K562 (cell line): ENCODE results near the gene UNC80. TPM values are rescaled to one million over a fixed set of nuclear protein-coding genes. Genes with fewer than 3 reads are reported as not detected.

Source experiments
- ATAC-seq: fragments of 200-7000 bp; cut with Tn5 transposase; 3 replicates; pipeline ENCODE4 v1.9.1; 2020; ENCODE audit warnings: moderate library complexity
- BruUV-seq: library from RNA; stranded (reverse); fragments of 400-500 nt; replicated peaks from 2 replicates; lab custom pipeline; 2021; lab: Mats Ljungman, UMichigan
- CTCF ChIA-PET: fragments of 300-600 bp; formaldehyde crosslinking; extraction: SDS; loops from one replicate; lab custom pipeline; 2021; ENCODE audit warnings: low intra/inter-chr PET ratio; lab: Yijun Ruan, JAX
- POLR2A ChIA-PET: fragments of 300-600, 350-650 bp; sonication (Branson Sonifier 250); formaldehyde crosslinking; extraction: SDS; loops from one replicate; lab custom pipeline; 2021; ENCODE audit warnings: antibody characterized with exemption, inconsistent platforms; lab: Yijun Ruan, JAX
- DNase-seq, 4 experiments: peaks; one replicate each; pipeline versions ENCODE4 v3.0.0 to v3.0.0-alpha.2; 2011 to 2018; ENCODE audit warnings: low spot score in 3 of 4, mixed read lengths in 3 of 4; ENCODE audit errors: extremely low read depth in 1 of 4
- FAIRE-seq: peaks from 2 replicates; lab custom pipeline; 2011; peaks lifted over from hg19 to GRCh38; lab: Jason Lieb, UNC
- H2AFZ ChIP-seq: 2 replicates; pipeline ENCODE4 v1.6.0; 2011; ENCODE audit warnings: low read depth, low read length, control low read depth, inconsistent platforms
- H3K27ac ChIP-seq: fragments of 200-600 bp; 3 replicates; pipeline ENCODE4 v1.8.0; 2011; ENCODE audit warnings: low read depth, mild to moderate bottlenecking, control low read depth, inconsistent platforms, low read length, moderate library complexity, mixed read lengths; ENCODE audit errors: extremely low read depth
- H3K27me3 ChIP-seq, 2 experiments: fragments of 300-600 bp in 1 of 2; 2 replicates in 1 of 2; 3 replicates in 1 of 2; pipeline versions ENCODE4 v1.6.0 to v1.8.0; 2011; ENCODE audit warnings: inconsistent platforms in 2 of 2, low read length in 2 of 2, mild to moderate bottlenecking in 1 of 2, mixed read lengths in 1 of 2, moderate library complexity in 1 of 2; ENCODE audit not compliant: control insufficient read depth in 2 of 2, insufficient read depth in 2 of 2
- H3K36me3 ChIP-seq: fragments of 300-600 bp; 3 replicates; pipeline ENCODE4 v1.8.0; 2011; ENCODE audit warnings: mild to moderate bottlenecking, low read length, inconsistent platforms; ENCODE audit not compliant: control insufficient read depth, insufficient read depth
- H3K4me1 ChIP-seq, 2 experiments: fragments of 200-600 bp in 1 of 2; replicated peaks in 1 of 2; 2 replicates in 1 of 2; 3 replicates in 1 of 2; pipeline versions ENCODE4 v1.5.1 to v1.8.0; 2011; ENCODE audit warnings: inconsistent platforms in 2 of 2, low read length in 2 of 2, mild to moderate bottlenecking in 1 of 2, mixed read lengths in 1 of 2, moderate library complexity in 1 of 2; ENCODE audit not compliant: control insufficient read depth in 2 of 2, insufficient read depth in 2 of 2
- H3K4me2 ChIP-seq: 2 replicates; pipeline ENCODE4 v1.6.1; 2011; ENCODE audit warnings: low read length, control low read depth, inconsistent platforms, mixed read lengths; ENCODE audit not compliant: insufficient read depth
- H3K4me3 ChIP-seq: fragments of 200-600 bp; sonication (generic), shearing (Covaris generic); 2 replicates; pipeline ENCODE4 v1.5.1; 2016; ENCODE audit warnings: control low read depth, inconsistent platforms
- H3K79me2 ChIP-seq: fragments of 200-600 bp; 3 replicates; pipeline ENCODE4 v1.8.0; 2011; ENCODE audit warnings: low read length, inconsistent platforms; ENCODE audit not compliant: control insufficient read depth, insufficient read depth
- H3K9ac ChIP-seq, 2 experiments: 2 replicates each; pipeline versions ENCODE4 v1.6.0 to v1.6.1; 2011; ENCODE audit warnings: low read depth in 2 of 2, low read length in 2 of 2, control low read depth in 1 of 2, inconsistent platforms in 1 of 2, mild to moderate bottlenecking in 1 of 2, mixed read lengths in 1 of 2; ENCODE audit not compliant: insufficient read depth in 1 of 2
- H3K9me1 ChIP-seq: one replicate; pipeline ENCODE4 v1.6.0; 2011; ENCODE audit warnings: inconsistent platforms, mild to moderate bottlenecking, low read length, moderate library complexity; ENCODE audit not compliant: control insufficient read depth, insufficient read depth
- H3K9me3 ChIP-seq: replicated peaks from 2 replicates; pipeline ENCODE4 v1.5.1; 2011; ENCODE audit warnings: low read depth, low read length, inconsistent platforms; ENCODE audit not compliant: control insufficient read depth, insufficient read depth
- H4K20me1 ChIP-seq: replicated peaks from 2 replicates; pipeline ENCODE4 v1.6.1; 2011; ENCODE audit warnings: low read length, inconsistent platforms, mixed read lengths; ENCODE audit not compliant: control insufficient read depth, insufficient read depth
- ERF ChIP-seq: fragments of 450-650 bp; formaldehyde crosslinking; IDR thresholded peaks from 2 replicates; pipeline ENCODE4 v1.4.0; 2020; ENCODE audit warnings: mild to moderate bottlenecking, mixed read lengths
- FOXA1 ChIP-seq: fragments of 450-650 bp; IDR thresholded peaks from 2 replicates; pipeline ENCODE4 v1.6.1; 2016; ENCODE audit warnings: mild to moderate bottlenecking, borderline replicate concordance
- FOXO4 ChIP-seq: fragments of 450-650 bp; formaldehyde crosslinking; IDR thresholded peaks from 2 replicates; pipeline ENCODE4 v1.4.0; 2020; ENCODE audit warnings: mild to moderate bottlenecking, moderate library complexity
- FUS ChIP-seq: fragments of 200-400 bp; formaldehyde crosslinking; optimal IDR thresholded peaks from 2 replicates; pipeline ENCODE3; 2017; ENCODE audit warnings: low read depth, low read length
- HIVEP1 ChIP-seq: fragments of 250-450 bp; sonication (Bioruptor Pico); IDR thresholded peaks from 2 replicates; pipeline ENCODE4 v1.4.0; 2020; ENCODE audit warnings: mild to moderate bottlenecking
- HMBOX1 ChIP-seq: sonication (generic); IDR thresholded peaks from 2 replicates; pipeline ENCODE4 v1.6.1; 2016
- IFI16 ChIP-seq: fragments of 250-450 bp; sonication (Bioruptor Pico); IDR thresholded peaks from 2 replicates; pipeline ENCODE4 v2.1.2; 2022; ENCODE audit warnings: mild to moderate bottlenecking, inconsistent platforms
- JUNB ChIP-seq: fragments of 450-650 bp; formaldehyde crosslinking; conservative IDR thresholded peaks from 2 replicates; pipeline ENCODE4 v1.4.0; 2020; ENCODE audit warnings: mild to moderate bottlenecking
- MAFF ChIP-seq: IDR thresholded peaks from 2 replicates; pipeline ENCODE4 v1.6.1; 2012; ENCODE audit warnings: low read length, improper control_type of control experiment
- PREB ChIP-seq: sonication (generic); formaldehyde crosslinking; IDR thresholded peaks from 2 replicates; pipeline ENCODE4 v1.8.1; 2023; ENCODE audit warnings: mild to moderate bottlenecking, missing genetic modification reagents
- SREBF1 ChIP-seq: fragments of 150-350 bp; IDR thresholded peaks from 2 replicates; pipeline ENCODE4 v1.6.1; 2014; ENCODE audit warnings: antibody characterized with exemption, low read depth, low read length, borderline replicate concordance
- THRAP3 ChIP-seq: fragments of 450-650 bp; IDR thresholded peaks from 2 replicates; pipeline ENCODE4 v1.6.1; 2016; ENCODE audit warnings: mild to moderate bottlenecking, inconsistent platforms, borderline replicate concordance
- ZEB2 ChIP-seq: fragments of 450-650 bp; IDR thresholded peaks from 2 replicates; pipeline ENCODE4 v1.6.1; 2016
- ZFPM2 ChIP-seq: fragments of 250-450 bp; sonication (Bioruptor Pico); IDR thresholded peaks from 2 replicates; pipeline ENCODE4 v1.5.1; 2022; ENCODE audit warnings: mild to moderate bottlenecking
- ZNF174 ChIP-seq: fragments of 250-450 bp; sonication (Bioruptor Pico); IDR thresholded peaks from 2 replicates; pipeline ENCODE4 v1.4.0; 2020; ENCODE audit warnings: mild to moderate bottlenecking
- WGBS: fragments of 100-300 bp; shearing (Covaris generic); methylation state at CpG from one replicate; pipeline ENCODE4 v1.1.6; 2016; ENCODE audit warnings: low coverage, mixed read lengths; ENCODE audit not compliant: insufficient coverage; ENCODE audit errors: missing lambda C conversion rate; 5-methylcytosine and 5-hydroxymethylcytosine counted together
- in situ Hi-C: fragments of 300-500 bp; cut with MboI; formaldehyde crosslinking; loops from 4 replicates; pipeline ENCODE4 v1.15.0; 2018; ENCODE audit warnings: inconsistent platforms, mixed read lengths
- intact Hi-C: fragments of 100-400 bp; cut with micrococcal nuclease; formaldehyde crosslinking; loops from 2 replicates; pipeline ENCODE4 v1.14.2; 2022
- polyA plus RNA-seq, 8 experiments: library from polyadenylated mRNA; depleted of rRNA in 4 of 8; stranded (reverse) in 5 of 8; unstranded in 3 of 8; fragments of >200 nt; fragmentation: Nextera tagmentation in 2 of 8; fragmentation: Illumina TruSeq in 1 of 8; extraction: Ambion mirVana in 2 of 8; extraction: Trizol in 1 of 8; gene quantifications; 2 replicates each; pipeline versions ENCODE4 v1.2.1 to v1.2.3, GENCODE V29; 2011 to 2014; ENCODE audit warnings: inconsistent platforms in 1 of 8, missing spikeins in 1 of 8
- total RNA-seq, 7 experiments: library from RNA; depleted of rRNA in 6 of 7; stranded (reverse); fragments of >200 nt in 6 of 7; fragmentation: Illumina TruSeq in 2 of 7; extraction: Trizol in 2 of 7; gene quantifications; 2 replicates each; pipeline versions ENCODE4 v1.2.1 to v1.2.3, GENCODE V29; 2011 to 2021; ENCODE audit warnings: low replicate concordance in 1 of 7

UNC80 gene
- total and polyA plus RNA-seq, 9 of the 15 experiments (the other 6 are each of a cell fraction or from before 2014, with no cell fraction given): under 0.01 to 0.04 (median 0.01) TPM; not detected in 5

GRCh38 chr2:209771474-209772289 is at the start of gene UNC80 (continued):
- no peak for TF ChIP-seq JUNB

GRCh38 chr2:209726311-209726710 is 45.3 kb upstream of the UNC80 start:
- no peak overlapping the region for H3K9ac ChIP-seq
- H3K4me3 ChIP-seq: no peak overlapping the region

More at GRCh38 chr2:209726311-209726710, 45.3 kb upstream of the UNC80 start:
- Histone ChIP-seq H4K20me1 (no peaks in the 10 kb centered on the region), H2AFZ (no peak overlapping the region), H3K4me1 (no peaks in the 10 kb centered on the region), H3K27ac (no peak overlapping the region), H3K9me1 (no peaks in the 10 kb centered on the region), H3K79me2 (no peaks in the 10 kb centered on the region), H3K4me2 (no peak overlapping the region), H3K27me3 (no peaks in the 10 kb centered on the region), H3K36me3 (no peaks in the 10 kb centered on the region), H3K9me3 (no peaks in the 10 kb centered on the region)
- TF ChIP-seq ERF (CRISPR knock-in tag): no peak
- no peak for TF ChIP-seq PREB (CRISPR knock-in tag)
- TF ChIP-seq HIVEP1 (CRISPR knock-in tag): no peak
- no peak for TF ChIP-seq ZNF174
- TF ChIP-seq MAFF: no peak
- TF ChIP-seq FOXA1: no peak
- TF ChIP-seq ZEB2: no peak
- TF ChIP-seq FUS: no peak
- TF ChIP-seq SREBF1: no peak
- no peak for TF ChIP-seq IFI16 (CRISPR knock-in tag)
- no peak for TF ChIP-seq HMBOX1
- no peak for TF ChIP-seq THRAP3
- TF ChIP-seq FOXO4: no peak
- no peak for TF ChIP-seq ZFPM2 (CRISPR knock-in tag)
- BruUV-seq: no TSS peak
- 0% methylated on average over 2 of the region's 2 CpGs for WGBS
- POLR2A ChIA-PET: no interaction called here
- FAIRE-seq (no peak), ATAC-seq (no peak), DNase-seq (no peak)
- intact Hi-C loops (no loop called here), in situ Hi-C loops (no loop called here)
- CTCF ChIA-PET: no interaction called here
